Mammary epithelial cell (primary cell): ENCODE results near the gene MAPK13.

ENCODE experiments used
- EZH2 ChIP-seq: IDR thresholded peaks from 2 replicates; pipeline ENCODE4 v1.6.1; 2012; ENCODE audit warnings: low read length, inconsistent platforms, borderline replicate concordance
- TF ChIP-seq, protein P1 (sequence below), 2 donors: IDR thresholded peaks in 1 of 2; conservative IDR thresholded peaks in 1 of 2; 2 replicates each; pipeline ENCODE4 v1.5.1; 2011 to 2012; ENCODE audit warnings: inconsistent platforms in 2 of 2, low read length in 2 of 2, mild to moderate bottlenecking in 2 of 2, control low read depth in 1 of 2, low read depth in 1 of 2; ENCODE audit not compliant: insufficient read depth in 1 of 2; ENCODE audit errors: extremely low read depth in 1 of 2

DNA sequence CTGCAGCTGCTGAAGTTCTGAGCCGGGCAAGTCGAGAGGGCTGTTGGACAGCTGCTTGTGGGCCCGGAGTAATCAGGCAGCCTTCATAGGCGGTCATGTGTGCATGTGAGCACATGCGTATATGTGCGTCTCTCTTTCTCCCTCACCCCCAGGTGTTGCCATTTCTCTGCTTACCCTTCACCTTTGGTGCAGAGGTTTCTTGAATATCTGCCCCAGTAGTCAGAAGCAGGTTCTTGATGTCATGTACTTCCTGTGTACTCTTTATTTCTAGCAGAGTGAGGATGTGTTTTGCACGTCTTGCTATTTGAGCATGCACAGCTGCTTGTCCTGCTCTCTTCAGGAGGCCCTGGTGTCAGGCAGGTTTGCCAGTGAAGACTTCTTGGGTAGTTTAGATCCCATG is 21.2 kb upstream of the MAPK13 start:
- TF ChIP-seq, protein P1, sequence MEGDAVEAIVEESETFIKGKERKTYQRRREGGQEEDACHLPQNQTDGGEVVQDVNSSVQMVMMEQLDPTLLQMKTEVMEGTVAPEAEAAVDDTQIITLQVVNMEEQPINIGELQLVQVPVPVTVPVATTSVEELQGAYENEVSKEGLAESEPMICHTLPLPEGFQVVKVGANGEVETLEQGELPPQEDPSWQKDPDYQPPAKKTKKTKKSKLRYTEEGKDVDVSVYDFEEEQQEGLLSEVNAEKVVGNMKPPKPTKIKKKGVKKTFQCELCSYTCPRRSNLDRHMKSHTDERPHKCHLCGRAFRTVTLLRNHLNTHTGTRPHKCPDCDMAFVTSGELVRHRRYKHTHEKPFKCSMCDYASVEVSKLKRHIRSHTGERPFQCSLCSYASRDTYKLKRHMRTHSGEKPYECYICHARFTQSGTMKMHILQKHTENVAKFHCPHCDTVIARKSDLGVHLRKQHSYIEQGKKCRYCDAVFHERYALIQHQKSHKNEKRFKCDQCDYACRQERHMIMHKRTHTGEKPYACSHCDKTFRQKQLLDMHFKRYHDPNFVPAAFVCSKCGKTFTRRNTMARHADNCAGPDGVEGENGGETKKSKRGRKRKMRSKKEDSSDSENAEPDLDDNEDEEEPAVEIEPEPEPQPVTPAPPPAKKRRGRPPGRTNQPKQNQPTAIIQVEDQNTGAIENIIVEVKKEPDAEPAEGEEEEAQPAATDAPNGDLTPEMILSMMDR (conservative IDR thresholded peaks at IDR 0.05 in 1 of 2, IDR thresholded peaks at IDR 0.05 in 1 of 2; ENCODE audit: extremely low read depth in 1 of 2, insufficient read depth in 1 of 2, low read depth in 1 of 2, low read length in 2 of 2), result no peak
- TF ChIP-seq EZH2, result no peak
